ENCODE measurements around the gene TEKT5.

Gene TEKT5

DNA sequence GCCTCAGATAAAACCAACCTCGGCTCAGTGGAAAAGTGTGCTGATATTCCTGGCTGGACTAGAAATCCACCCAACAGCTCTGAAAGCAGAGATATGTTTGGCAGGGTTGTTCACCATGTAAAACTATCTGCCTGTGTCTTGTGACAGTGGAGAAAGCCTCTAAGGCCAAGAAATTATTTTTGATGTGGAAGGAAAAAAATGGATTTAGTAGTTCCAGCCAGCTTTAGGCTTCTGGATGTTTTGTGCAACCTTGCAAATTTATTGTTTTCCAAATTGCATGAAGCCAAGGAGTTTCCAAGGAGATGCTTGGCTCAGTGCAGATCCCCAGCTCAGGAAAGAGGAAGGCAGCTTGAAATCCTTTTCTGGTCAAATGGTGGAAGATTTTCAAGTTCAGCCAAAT is 31.6 kb downstream of the TEKT5 start:
- Histone ChIP-seq H3K27me3 (ENCODE audit: insufficient read depth, low read length, poor library complexity, severe bottlenecking) (no peaks in the 10 kb centered on the region), H3K9me3 (ENCODE audit: insufficient read depth, low read depth, low read length) (no peaks in the 10 kb centered on the region), H3K4me1 (ENCODE audit: insufficient read depth, low read length, poor library complexity, severe bottlenecking) (no peaks in the 10 kb centered on the region), H3K79me2 (ENCODE audit: insufficient read depth, low read length) (no peaks in the 10 kb centered on the region), H3K4me2 (ENCODE audit: low read depth, low read length, poor library complexity, severe bottlenecking) (no peak overlapping the region), H3F3A (ENCODE audit: low read depth) (no peaks in the 10 kb centered on the region), H3K9me2 (replicated peaks; ENCODE audit: low read depth, low read length) (no peaks in the 10 kb centered on the region), H4K20me1 (ENCODE audit: insufficient read depth, low read length, poor library complexity, severe bottlenecking) (no peaks in the 10 kb centered on the region), H3K9ac (ENCODE audit: low read depth, low read length, poor library complexity, severe bottlenecking) (no peak overlapping the region), H3K4me3 (ENCODE audit: low read length, poor library complexity, severe bottlenecking) (no peak overlapping the region), H3K36me3 (ENCODE audit: insufficient read depth, low read length) (no peaks in the 10 kb centered on the region), H2AFZ (ENCODE audit: low read length) (no peak overlapping the region)
- no peak for TF ChIP-seq CTCF (conservative IDR thresholded peaks at IDR 0.05; ENCODE audit: low read length)

DNA sequence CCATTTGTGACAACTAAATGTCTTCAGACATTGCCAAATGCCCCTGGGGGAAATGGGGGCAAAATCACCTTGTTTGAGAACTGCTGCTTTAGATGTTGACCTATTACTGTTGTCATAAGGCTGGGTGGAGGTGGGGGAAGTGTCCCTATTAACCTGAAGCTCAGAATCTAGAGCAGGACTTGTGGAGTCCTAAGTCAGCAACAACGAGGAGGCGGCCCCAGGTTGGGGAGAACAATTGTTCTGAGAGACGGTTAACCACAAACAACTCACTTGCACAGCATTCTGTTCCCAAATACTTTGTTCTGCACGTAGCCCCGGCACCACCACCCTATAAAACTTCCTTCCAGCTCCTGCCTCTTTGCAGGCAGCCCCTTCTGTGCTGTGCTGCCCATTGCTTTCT is 32.5 kb downstream of the TEKT5 start:
- H3K79me2 ChIP-seq (ENCODE audit: insufficient read depth, low read length): no peaks in the 10 kb centered on the region
- H3K4me2 ChIP-seq (ENCODE audit: low read depth, low read length, poor library complexity, severe bottlenecking): no peak overlapping the region
- H3K27me3 ChIP-seq (ENCODE audit: insufficient read depth, low read length, poor library complexity, severe bottlenecking): no peaks in the 10 kb centered on the region
- no peak overlapping the region for H3K9ac ChIP-seq (ENCODE audit: low read depth, low read length, poor library complexity, severe bottlenecking)
- no peaks in the 10 kb centered on the region for H3K36me3 ChIP-seq (ENCODE audit: insufficient read depth, low read length)
- H3F3A ChIP-seq (ENCODE audit: low read depth): no peaks in the 10 kb centered on the region
- H3K4me1 ChIP-seq (ENCODE audit: insufficient read depth, low read length, poor library complexity, severe bottlenecking): no peaks in the 10 kb centered on the region
- no peak overlapping the region for H2AFZ ChIP-seq (ENCODE audit: low read length)
- no peaks in the 10 kb centered on the region for H3K9me3 ChIP-seq (ENCODE audit: insufficient read depth, low read depth, low read length)
- no peaks in the 10 kb centered on the region for H4K20me1 ChIP-seq (ENCODE audit: insufficient read depth, low read length, poor library complexity, severe bottlenecking)
- no peaks in the 10 kb centered on the region for H3K9me2 ChIP-seq (replicated peaks; ENCODE audit: low read depth, low read length)
- TF ChIP-seq CTCF (conservative IDR thresholded peaks at IDR 0.05; ENCODE audit: low read length): no peak
- no peak for TF ChIP-seq EZH2phosphoT487 (IDR thresholded peaks at IDR 0.05; ENCODE audit: borderline replicate concordance)
- H3K4me3 ChIP-seq (ENCODE audit: low read length, poor library complexity, severe bottlenecking): no peak overlapping the region

GRCh38 chr16:10661737-10662136 is 33.0 kb downstream of the TEKT5 start:
- H3K36me3 ChIP-seq (ENCODE audit: insufficient read depth, low read length): no peaks in the 10 kb centered on the region
- no peak overlapping the region for H2AFZ ChIP-seq (ENCODE audit: low read length)
- no peaks in the 10 kb centered on the region for H4K20me1 ChIP-seq (ENCODE audit: insufficient read depth, low read length, poor library complexity, severe bottlenecking)
- no peaks in the 10 kb centered on the region for H3K9me3 ChIP-seq (ENCODE audit: insufficient read depth, low read depth, low read length)
- H3K4me1 ChIP-seq (ENCODE audit: insufficient read depth, low read length, poor library complexity, severe bottlenecking): no peaks in the 10 kb centered on the region
- TF ChIP-seq EZH2phosphoT487 (IDR thresholded peaks at IDR 0.05; ENCODE audit: borderline replicate concordance): no peak
- TF ChIP-seq CTCF (conservative IDR thresholded peaks at IDR 0.05; ENCODE audit: low read length): no peak
- no peaks in the 10 kb centered on the region for H3K27me3 ChIP-seq (ENCODE audit: insufficient read depth, low read length, poor library complexity, severe bottlenecking)
- no peaks in the 10 kb centered on the region for H3F3A ChIP-seq (ENCODE audit: low read depth)
- H3K79me2 ChIP-seq (ENCODE audit: insufficient read depth, low read length): no peaks in the 10 kb centered on the region
- no peaks in the 10 kb centered on the region for H3K9me2 ChIP-seq (replicated peaks; ENCODE audit: low read depth, low read length)
- no peak overlapping the region for H3K4me2 ChIP-seq (ENCODE audit: low read depth, low read length, poor library complexity, severe bottlenecking)
- H3K9ac ChIP-seq (ENCODE audit: low read depth, low read length, poor library complexity, severe bottlenecking): no peak overlapping the region
- H3K4me3 ChIP-seq (ENCODE audit: low read length, poor library complexity, severe bottlenecking): no peak overlapping the region
